ENCODE results near the gene EIF5B.

GRCh38 chr2:99399795-99400194 lies 62.6 kb downstream of the EIF5B start:
- TF ChIP-seq CTCF (conservative IDR thresholded peaks at IDR 0.05; ENCODE audit: low read depth, low read length), result no peak
- no peak for TF ChIP-seq MXI1 (IDR thresholded peaks at IDR 0.05; ENCODE audit: borderline replicate concordance, low read depth, low read length)
- no peak for TF ChIP-seq POLR2A (IDR thresholded peaks at IDR 0.05; ENCODE audit: low read depth, low read length)
- no peak for TF ChIP-seq CEBPB (IDR thresholded peaks at IDR 0.05; ENCODE audit: low read depth, low read length)
- TF ChIP-seq RFX5 (IDR thresholded peaks at IDR 0.05; ENCODE audit: low read depth, low read length), result no peak
- TF ChIP-seq RCOR1 (IDR thresholded peaks at IDR 0.05; ENCODE audit: insufficient replicate concordance, low read length), result no peak
- no peak for TF ChIP-seq SMC3 (IDR thresholded peaks at IDR 0.05; ENCODE audit: low read depth, low read length)
- TF ChIP-seq FOS (IDR thresholded peaks at IDR 0.05; ENCODE audit: low read depth, low read length), result no peak
- TF ChIP-seq CHD1 (IDR thresholded peaks at IDR 0.05; ENCODE audit: low read depth, low read length), result no peak
- no peak for TF ChIP-seq ELK1 (IDR thresholded peaks at IDR 0.05; ENCODE audit: borderline replicate concordance, low read depth, low read length)
